ENCODE data around the gene NOA1.
A peak's percentile ranks its signal among the peaks of the same experiment; 100 is the strongest.

The NOA1 gene

GRCh38 chr4:56977321-56978012, at the start of gene NOA1:
NOA1 (minus strand) TSS chr4:56977606; CDS start chr4:56977585, 21 bp downstream.
- peak within 1 kb of the TSS; percentile 88 for H3K27ac ChIP-seq
- no peak for TF ChIP-seq CTCF (conservative IDR thresholded peaks at IDR 0.05)

- no peak for TF ChIP-seq CTCF (conservative IDR thresholded peaks at IDR 0.05)
- H3K27ac ChIP-seq, result no peak overlapping the region
These were observed 45.7 kb upstream of the NOA1 start for GRCh38 chr4:57023104-57023503.

- H3K27ac ChIP-seq, result no peak overlapping the region
- TF ChIP-seq CTCF (conservative IDR thresholded peaks at IDR 0.05), result no peak
These were observed 43.2 kb upstream of the NOA1 start for GRCh38 chr4:57020467-57021101.

- no peak for TF ChIP-seq CTCF (conservative IDR thresholded peaks at IDR 0.05)
- no peak overlapping the region for H3K27ac ChIP-seq
These were observed 41.6 kb upstream of the NOA1 start for GRCh38 chr4:57018980-57019379.

GRCh38 chr4:57013543-57014120, 36.2 kb upstream of the NOA1 start:
- no peak overlapping the region for H3K27ac ChIP-seq
- no peak for TF ChIP-seq CTCF (conservative IDR thresholded peaks at IDR 0.05)

GRCh38 chr4:56999751-57000150, 22.3 kb upstream of the NOA1 start:
- no peak overlapping the region for H3K27ac ChIP-seq
- TF ChIP-seq CTCF (conservative IDR thresholded peaks at IDR 0.05), result no peak

- TF ChIP-seq CTCF (conservative IDR thresholded peaks at IDR 0.05), result no peak
- peak overlapping the region; percentile 78 for H3K27ac ChIP-seq
These were observed 18.1 kb upstream of the NOA1 start for GRCh38 chr4:56995525-56995924.

Measured in VCaP (cell line).